GM19324 (cell line): ENCODE measurements around the gene CYP4B1.

Experiments
- ATAC-seq: cut with Tn5 transposase; IDR thresholded peaks from one replicate; pipeline ENCODE4 v1.9.1; 2021; ENCODE audit warnings: mild to moderate bottlenecking, moderate library complexity; ENCODE audit not compliant: unreplicated experiment, low FRiP score

The CYP4B1 gene

DNA sequence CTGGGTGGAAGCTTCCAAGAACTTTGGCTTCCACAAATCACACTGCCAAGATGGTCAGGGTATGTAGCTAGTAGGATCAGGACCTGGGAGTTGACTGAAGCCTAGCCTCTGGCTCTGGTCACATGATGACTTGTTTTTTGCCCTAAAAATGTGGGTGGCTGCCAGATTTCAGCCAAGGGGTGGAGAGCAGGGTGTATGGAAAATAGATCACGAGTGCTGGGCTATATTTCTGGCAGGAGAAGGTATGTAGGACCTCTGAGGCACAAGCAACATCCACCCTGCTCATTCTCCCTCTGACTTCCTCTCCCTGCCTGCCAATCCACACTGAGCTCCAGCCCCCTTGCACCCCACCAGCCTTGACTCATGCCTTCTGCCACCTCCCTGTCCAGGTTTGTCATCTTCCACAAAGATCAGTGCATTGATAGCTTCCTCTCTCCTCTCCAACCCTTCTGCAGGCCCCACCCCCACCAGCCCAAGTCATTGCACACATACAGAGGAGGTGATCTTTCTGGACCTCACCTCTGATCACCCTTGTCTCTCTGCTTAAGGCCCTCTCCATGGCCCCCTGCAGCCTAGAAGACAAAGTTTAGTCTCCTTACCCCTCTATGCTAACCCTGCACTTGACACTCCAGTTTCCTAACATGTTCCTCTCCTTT is 8.3 kb upstream of the CYP4B1 start:
- no peak for ATAC-seq

- no peak for ATAC-seq
Measured at GRCh38 chr1:46793126-46793525, 5.7 kb upstream of the CYP4B1 start.

DNA sequence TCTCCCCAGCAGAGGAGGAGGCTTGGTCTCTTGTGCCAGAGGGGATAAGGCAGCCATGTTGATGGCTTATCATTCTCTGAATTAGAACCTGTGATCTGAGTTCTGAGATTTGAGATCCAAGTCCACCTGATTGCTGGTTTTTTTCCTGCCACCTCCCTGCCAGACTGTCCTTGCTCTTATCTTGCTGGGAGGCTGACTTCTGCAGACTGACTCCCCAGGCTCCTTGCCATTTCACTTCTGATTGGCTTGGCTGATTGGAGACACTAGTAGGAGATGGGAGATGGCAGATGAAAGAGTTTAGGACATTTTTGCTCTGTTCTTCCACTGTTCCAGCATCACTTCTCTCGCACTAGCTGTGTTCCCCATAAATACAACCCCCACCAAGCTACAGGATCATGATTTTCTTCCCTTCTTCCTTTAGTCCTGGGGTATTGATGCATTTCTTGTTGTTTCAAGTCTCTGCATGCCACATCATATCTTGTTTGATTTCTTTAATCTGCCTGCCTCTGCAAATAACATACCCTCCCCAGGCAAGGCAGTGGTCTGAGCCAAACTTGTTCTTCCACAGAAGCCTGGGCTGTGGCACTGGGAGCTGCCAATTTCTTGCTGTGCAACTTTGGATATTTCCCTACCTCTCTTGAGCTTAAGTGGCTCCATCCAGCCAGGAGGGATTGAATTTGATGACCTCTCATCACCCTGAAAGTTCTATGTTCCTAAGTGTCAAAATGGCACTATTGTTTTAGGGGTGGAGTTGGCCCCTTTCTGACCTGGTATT is 963 bp upstream of the CYP4B1 start:
- ATAC-seq: no peak

DNA sequence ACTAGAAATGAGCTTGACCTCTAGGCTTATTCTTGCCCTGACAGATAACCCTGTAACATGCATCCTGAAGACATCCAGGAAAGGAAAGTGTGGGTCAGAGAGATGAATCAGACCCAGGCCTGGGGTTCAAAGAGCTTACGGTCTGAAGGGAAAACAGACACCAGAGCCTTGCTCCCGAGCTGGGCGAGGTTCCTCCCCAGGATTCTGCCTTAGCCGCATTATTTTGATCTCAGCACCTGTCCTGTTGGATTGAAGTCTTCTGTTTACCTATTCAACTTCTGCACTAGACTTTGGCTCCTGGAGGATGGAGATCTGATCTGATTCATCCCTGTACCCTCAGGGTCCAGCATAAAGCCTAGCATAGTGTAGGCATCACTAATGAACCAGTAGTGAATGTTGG is 1.9 kb downstream of the CYP4B1 start:
- ATAC-seq: no peak

DNA sequence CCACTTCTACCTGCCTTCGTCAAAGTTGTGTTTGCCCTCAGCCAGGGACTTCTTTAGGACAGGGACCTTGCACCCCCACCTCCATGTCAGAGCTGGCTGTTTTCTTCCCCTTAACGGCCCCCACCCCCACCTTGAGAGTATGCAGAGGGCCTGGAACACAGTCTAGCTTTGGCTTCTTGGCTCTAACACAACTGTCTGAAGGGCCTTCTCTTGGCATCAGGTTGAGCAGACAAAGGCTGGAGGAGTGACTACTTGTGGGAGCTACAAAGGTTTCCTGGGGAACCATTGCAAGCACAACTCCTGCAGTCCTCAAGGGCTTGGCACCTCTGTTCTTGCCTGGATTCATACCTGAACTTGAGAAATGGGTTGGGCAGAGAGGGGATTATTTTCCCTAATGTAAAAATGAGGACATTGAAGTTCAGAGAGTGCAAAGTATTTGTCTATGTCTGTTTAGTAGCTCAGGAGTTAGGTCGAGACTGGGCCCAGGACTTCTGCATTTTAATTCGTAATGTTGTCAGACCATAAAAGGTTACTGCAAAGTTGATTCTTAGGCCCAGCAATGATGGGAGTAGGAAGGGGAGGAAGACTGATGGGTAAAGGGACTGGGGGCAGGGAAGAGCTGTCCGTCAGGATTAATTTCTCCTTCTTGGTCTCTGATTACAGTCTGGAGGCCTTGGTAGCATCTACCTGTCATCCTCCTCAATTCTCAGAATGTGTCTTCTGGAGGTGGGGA is 2.6 kb downstream of the CYP4B1 start:
- ATAC-seq: no peak

DNA sequence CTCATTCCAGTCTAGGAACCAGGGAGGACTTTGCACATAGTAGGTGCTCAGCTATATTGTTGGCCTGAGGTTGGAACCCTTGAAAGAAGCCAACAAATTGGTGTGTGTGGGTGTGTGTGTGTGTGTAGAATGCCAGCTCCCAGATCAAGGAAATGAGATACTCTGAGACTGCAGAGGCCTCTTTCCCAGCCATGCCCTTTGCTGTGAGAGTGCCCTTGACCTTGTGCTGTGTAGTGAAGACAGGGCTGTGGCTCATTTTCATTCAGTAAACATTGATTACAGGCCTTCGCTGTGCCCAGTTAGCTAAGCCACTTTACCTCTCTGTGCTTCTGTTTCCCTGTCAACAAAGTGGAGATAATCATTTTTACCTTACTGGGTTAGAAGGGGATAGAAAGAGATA is 3.2 kb downstream of the CYP4B1 start:
- ATAC-seq: no peak

- no peak for ATAC-seq
Measured at GRCh38 chr1:46802901-46803574, 4.2 kb downstream of the CYP4B1 start.

DNA sequence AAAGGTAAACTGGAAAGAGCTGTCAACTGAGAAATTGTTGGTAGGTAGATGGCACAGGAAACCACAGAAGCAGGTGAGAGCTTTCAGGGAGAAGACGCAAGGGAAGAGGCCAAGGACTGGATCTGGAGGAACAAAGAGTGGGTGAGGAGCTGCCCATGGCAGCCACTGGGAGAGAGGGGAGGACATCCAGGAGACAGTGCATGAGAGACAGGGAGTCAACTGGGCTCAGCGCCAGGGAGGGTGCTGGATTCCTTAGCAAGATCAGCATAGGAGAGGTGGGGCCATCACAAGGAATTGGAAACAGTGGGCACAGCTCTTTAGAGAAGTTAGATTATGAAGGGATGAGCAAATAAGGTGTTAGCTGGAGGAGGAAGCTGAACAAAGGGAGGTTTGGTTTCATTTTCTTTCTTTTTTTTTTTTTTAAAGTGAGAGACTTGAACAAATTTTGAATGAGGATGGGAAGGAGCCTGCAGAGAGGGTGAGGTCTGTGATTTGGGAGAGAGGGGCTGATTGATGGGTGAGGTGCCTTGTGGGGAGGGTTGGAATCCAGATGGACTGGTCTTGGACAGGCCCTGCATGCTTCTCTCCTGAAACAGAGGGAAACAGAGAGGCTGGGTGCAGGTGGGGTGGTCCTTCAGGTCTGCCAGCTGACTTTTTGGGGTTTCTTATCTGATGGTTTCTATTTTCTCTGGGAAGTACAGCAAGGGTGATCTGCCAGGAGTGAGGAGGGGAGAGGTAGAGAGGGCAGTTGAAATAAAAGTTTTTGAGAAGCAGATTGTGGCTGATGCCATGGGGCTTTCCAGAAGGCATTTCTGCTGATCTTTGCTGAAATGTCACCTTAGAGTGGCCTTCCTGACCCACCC is 5.4 kb downstream of the CYP4B1 start:
- ATAC-seq: no peak

- ATAC-seq: no peak
Measured at GRCh38 chr1:46804926-46805325, 6.1 kb downstream of the CYP4B1 start.

DNA sequence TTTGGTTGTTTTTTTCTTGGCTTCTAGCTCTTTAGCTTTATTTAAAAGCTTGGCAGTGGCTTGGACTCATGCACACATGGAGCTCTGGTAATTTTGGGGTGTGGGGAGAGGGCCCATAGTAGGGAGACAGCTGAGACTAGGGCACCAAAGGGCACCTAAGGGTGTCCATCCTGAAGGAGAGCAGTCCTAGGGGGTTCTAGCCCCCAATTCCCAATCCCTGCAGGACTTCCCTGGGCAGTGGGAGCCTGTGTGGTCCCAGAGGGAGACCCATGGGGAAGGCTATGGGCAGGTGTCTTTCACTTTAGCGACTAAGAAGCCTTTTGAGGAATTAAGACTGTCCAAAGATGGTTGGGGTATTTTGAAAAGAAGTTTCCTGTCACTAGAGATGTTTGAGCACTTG is 6.9 kb downstream of the CYP4B1 start:
- no peak for ATAC-seq

DNA sequence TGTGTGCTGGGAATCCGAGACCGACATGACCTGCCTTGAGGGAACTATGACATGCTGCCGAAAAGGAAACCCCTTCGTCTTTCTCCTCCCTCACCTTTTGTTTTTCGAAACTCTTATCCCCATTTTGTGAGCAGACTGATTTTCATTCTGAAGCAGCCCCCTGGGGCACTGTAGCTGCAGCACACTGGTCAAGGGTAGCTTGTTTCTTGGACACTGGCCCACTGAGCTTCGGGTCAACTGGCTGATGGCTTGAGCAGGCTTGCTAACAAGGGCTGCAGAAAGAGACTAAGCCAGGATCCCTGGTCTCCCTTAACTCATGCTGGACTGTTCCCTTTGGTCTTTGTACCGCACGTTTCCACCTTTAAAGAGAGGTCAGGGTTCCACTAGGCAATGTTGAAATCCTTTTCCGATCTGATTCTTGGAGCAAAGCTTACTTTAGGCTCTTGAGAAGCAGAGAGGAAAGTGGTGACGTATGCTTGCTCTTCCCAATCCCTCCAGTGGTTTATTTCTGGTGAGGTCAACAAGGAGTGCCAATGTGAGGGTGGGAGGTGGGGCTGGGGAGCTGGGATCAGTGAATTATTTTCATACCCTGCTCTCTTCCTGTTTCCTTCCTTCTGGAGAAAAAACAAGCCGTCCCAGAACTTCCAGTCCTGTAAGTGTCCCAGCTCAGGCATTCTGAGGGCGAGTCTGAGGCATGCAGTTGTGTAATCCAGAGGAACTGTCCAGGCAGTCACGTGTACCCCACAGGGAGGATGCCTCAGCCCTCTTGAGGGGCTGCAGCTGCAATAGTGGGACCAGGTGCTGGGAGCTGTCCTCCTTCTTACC is 7.6 kb downstream of the CYP4B1 start:
- ATAC-seq: no peak

DNA sequence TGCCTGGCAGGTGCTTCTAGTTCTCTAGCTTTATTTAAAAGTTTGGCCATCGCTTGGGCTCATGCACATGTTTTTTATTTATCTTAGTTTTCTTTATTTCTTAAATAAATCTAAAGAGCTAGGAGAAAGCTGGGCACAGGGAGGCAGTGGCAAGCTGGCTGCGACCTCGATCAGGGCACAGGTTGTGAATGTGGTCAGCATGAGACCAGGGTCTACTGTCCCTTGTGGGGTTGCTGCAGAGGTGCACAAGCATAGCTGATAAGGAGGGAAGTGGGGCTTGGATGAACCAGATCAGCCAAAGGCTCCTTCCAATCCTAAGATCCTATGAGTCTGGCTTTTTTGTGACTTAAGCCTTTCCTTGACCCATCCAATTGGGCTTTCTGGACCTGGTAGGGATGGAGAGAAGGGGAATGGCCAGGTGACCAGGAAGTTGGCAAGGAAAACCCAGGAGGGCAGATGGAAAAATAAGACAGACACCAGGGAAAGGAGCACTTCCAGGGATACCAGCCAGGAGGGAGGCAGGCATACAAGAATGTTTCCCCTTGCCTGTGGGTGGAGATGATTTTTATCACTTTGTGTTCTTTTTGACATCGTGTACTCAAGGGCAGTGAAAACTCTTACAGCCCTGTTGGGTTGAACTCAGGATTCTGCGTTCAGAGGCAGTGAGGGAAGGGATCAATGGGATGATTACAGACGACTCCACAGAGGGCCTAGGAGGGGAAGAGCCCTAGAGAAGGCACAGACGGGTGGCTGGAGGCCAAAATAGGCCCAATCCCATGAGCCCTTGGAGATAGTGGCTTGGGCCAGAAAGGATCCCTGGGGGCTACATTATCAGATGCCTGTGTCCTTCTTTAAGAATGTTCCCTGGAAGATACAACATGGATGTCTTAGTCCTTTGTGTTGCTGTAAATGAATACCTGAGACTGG is 8.5 kb downstream of the CYP4B1 start:
- ATAC-seq: no peak

DNA sequence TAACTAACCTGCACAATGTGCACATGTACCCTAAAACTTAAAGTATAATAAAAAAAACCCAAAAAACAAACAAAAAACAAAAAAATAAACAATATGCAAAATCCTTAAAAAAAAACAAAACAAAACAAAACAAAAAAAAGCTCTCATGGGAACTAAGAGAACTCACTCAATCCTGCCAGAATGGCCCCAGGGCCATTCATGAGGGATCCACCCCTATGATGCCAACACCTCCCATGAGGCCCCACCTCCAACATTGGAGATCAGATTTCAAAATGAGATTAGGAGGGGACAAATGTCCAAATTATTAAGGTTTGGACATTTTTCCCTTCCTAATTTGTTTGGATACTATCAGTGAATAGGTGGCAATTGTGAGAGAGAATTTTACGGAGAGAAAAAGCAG is 10.2 kb downstream of the CYP4B1 start:
- ATAC-seq: no peak

- ATAC-seq: no peak
Measured at GRCh38 chr1:46809904-46810303, 11.1 kb downstream of the CYP4B1 start.

DNA sequence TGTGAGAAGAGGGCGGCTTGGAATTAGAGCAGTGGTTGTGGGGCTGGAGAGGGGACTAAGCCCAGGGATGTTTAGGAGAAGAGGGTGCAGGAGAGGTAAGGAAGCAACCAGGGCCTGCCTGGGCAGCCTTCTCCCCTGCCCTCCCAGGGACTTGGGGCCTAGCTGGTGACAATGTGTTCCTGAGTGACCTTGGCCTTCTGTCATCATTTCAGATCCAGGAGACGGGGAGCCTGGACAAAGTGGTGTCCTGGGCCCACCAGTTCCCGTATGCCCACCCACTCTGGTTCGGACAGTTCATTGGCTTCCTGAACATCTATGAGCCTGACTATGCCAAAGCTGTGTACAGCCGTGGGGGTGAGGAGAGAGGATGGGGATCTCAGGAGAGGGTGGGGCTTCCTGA is 11.8 kb downstream of the CYP4B1 start:
- no peak for ATAC-seq

DNA sequence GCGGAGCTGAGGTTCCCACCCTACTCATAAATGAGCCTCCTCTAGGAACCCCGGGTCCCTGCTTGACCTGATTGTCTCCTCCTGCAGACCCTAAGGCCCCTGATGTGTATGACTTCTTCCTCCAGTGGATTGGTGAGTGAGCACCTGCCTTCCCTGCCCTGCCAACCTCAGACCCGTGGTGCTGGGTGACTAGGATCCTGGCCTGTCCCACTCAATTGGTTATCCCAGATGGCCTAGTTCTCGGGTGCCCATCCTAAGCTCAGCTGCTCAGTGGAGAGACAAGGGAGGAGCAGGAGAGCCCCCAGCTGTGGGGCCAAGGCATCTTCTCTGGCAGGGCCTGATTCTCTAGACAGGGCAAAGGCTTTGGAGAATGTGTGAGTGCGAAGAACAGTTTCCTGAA is 12.2 kb downstream of the CYP4B1 start:
- no peak for ATAC-seq

- no peak for ATAC-seq
Measured at GRCh38 chr1:46812065-46812963, 13.5 kb downstream of the CYP4B1 start.
